Measurements from ENCODE around the gene TANGO6.

GRCh38 chr16:69115361-69115760, 272.0 kb downstream of the TANGO6 start:
- TF ChIP-seq SPI1 (IDR thresholded peaks at IDR 0.05; ENCODE audit: borderline replicate concordance, insufficient read depth, low read depth, low read length) (no peak), MXI1 (IDR thresholded peaks at IDR 0.05; ENCODE audit: low read depth, low read length) (no peak), TCF7 (IDR thresholded peaks at IDR 0.05; ENCODE audit: borderline replicate concordance) (no peak), CTCF (IDR thresholded peaks at IDR 0.05 in 2 of 3, conservative IDR thresholded peaks at IDR 0.05 in 1 of 3; ENCODE audit: control insufficient read depth in 2 of 3, extremely low read depth in 1 of 3, insufficient read depth in 1 of 3, low read depth in 3 of 3, low read length in 3 of 3) (no peak), GABPA (IDR thresholded peaks at IDR 0.05; ENCODE audit: low read depth) (no peak), EZH2 (IDR thresholded peaks at IDR 0.05; ENCODE audit: borderline replicate concordance, control insufficient read depth, low read depth, low read length) (no peak), HDAC2 (IDR thresholded peaks at IDR 0.05) (no peak), SUZ12 (IDR thresholded peaks at IDR 0.05; ENCODE audit: unreplicated experiment) (no peak), YY1 (IDR thresholded peaks at IDR 0.05; ENCODE audit: low read depth, low read length) (no peak), TARDBP (IDR thresholded peaks at IDR 0.05; ENCODE audit: borderline replicate concordance) (no peak), POLR2A (IDR thresholded peaks at IDR 0.05; ENCODE audit: low read depth, low read length) (no peak), JUNB (IDR thresholded peaks at IDR 0.05) (no peak), ATF3 (IDR thresholded peaks at IDR 0.05; ENCODE audit: borderline replicate concordance, extremely low read depth, low read depth, low read length) (no peak)
